ENCODE results near the gene CALHM1.
A peak's percentile ranks its signal among the peaks of the same experiment; 100 is the strongest.

Gene CALHM1

GRCh38 chr10:103498936-103499638 lies 40.4 kb upstream of the CALHM1 start:
- H3K27me3 ChIP-seq (ENCODE audit: control insufficient read depth, insufficient read depth, low read length, poor library complexity, severe bottlenecking): peaks cover 30% of the 10 kb centered on the region
- H3K4me3 ChIP-seq (ENCODE audit: insufficient read depth, low read depth, low read length): no peak overlapping the region
- peaks cover 9% of the 10 kb centered on the region for H3K4me1 ChIP-seq (ENCODE audit: control insufficient read depth, insufficient read depth, low read length)
- H3K36me3 ChIP-seq (ENCODE audit: control insufficient read depth, insufficient read depth, low read length): no peaks in the 10 kb centered on the region
- WGBS, 2 experiments: 86 to 90% methylated on average over 5 of the region's 5 CpGs
- no peak overlapping the region for H3K27ac ChIP-seq (ENCODE audit: insufficient read depth, low read depth, low read length, poor library complexity, severe bottlenecking)
- no peaks in the 10 kb centered on the region for H3K9me3 ChIP-seq (ENCODE audit: control insufficient read depth, low read length)

GRCh38 chr10:103497161-103497915 lies 38.6 kb upstream of the CALHM1 start:
- peaks cover 47% of the 10 kb centered on the region for H3K27me3 ChIP-seq (ENCODE audit: control insufficient read depth, insufficient read depth, low read length, poor library complexity, severe bottlenecking)
- H3K36me3 ChIP-seq (ENCODE audit: control insufficient read depth, insufficient read depth, low read length): no peaks in the 10 kb centered on the region
- 95 to 96% methylated on average over 8 of the region's 8 CpGs for WGBS, 2 experiments
- no peak overlapping the region for H3K27ac ChIP-seq (ENCODE audit: insufficient read depth, low read depth, low read length, poor library complexity, severe bottlenecking)
- peaks cover 9% of the 10 kb centered on the region for H3K4me1 ChIP-seq (ENCODE audit: control insufficient read depth, insufficient read depth, low read length)
- H3K4me3 ChIP-seq (ENCODE audit: insufficient read depth, low read depth, low read length): no peak overlapping the region
- H3K9me3 ChIP-seq (ENCODE audit: control insufficient read depth, low read length): no peaks in the 10 kb centered on the region

- Histone ChIP-seq H3K27ac (ENCODE audit: insufficient read depth, low read depth, low read length, poor library complexity, severe bottlenecking) (no peak overlapping the region), H3K4me3 (ENCODE audit: insufficient read depth, low read depth, low read length) (no peak overlapping the region), H3K36me3 (ENCODE audit: control insufficient read depth, insufficient read depth, low read length) (no peaks in the 10 kb centered on the region), H3K4me1 (ENCODE audit: control insufficient read depth, insufficient read depth, low read length) (peaks cover 3% of the 10 kb centered on the region), H3K27me3 (ENCODE audit: control insufficient read depth, insufficient read depth, low read length, poor library complexity, severe bottlenecking) (peaks cover 50% of the 10 kb centered on the region), H3K9me3 (ENCODE audit: control insufficient read depth, low read length) (no peaks in the 10 kb centered on the region)
- 88 to 93% methylated on average over 3 of the region's 3 CpGs for WGBS, 2 experiments
Measured at GRCh38 chr10:103495321-103495720, 36.6 kb upstream of the CALHM1 start.

GRCh38 chr10:103493916-103494877 lies 35.5 kb upstream of the CALHM1 start:
- no peaks in the 10 kb centered on the region for H3K9me3 ChIP-seq (ENCODE audit: control insufficient read depth, low read length)
- H3K27me3 ChIP-seq (ENCODE audit: control insufficient read depth, insufficient read depth, low read length, poor library complexity, severe bottlenecking): peaks cover 50% of the 10 kb centered on the region
- peak overlapping the region; percentile 61 for H3K4me3 ChIP-seq (ENCODE audit: insufficient read depth, low read depth, low read length)
- H3K36me3 ChIP-seq (ENCODE audit: control insufficient read depth, insufficient read depth, low read length): no peaks in the 10 kb centered on the region
- H3K4me1 ChIP-seq (ENCODE audit: control insufficient read depth, insufficient read depth, low read length): peaks cover 3% of the 10 kb centered on the region
- H3K27ac ChIP-seq (ENCODE audit: insufficient read depth, low read depth, low read length, poor library complexity, severe bottlenecking): no peak overlapping the region
- WGBS, 2 experiments: 1 to 2% methylated on average over 92 of the region's 92 CpGs

- H3K36me3 ChIP-seq (ENCODE audit: control insufficient read depth, insufficient read depth, low read length): no peaks in the 10 kb centered on the region
- H3K9me3 ChIP-seq (ENCODE audit: control insufficient read depth, low read length): no peaks in the 10 kb centered on the region
- peaks cover 3% of the 10 kb centered on the region for H3K4me1 ChIP-seq (ENCODE audit: control insufficient read depth, insufficient read depth, low read length)
- no peak within 1 kb of the TSS for H3K27ac ChIP-seq (ENCODE audit: insufficient read depth, low read depth, low read length, poor library complexity, severe bottlenecking)
- peak within 1 kb of the TSS; percentile 61 for H3K4me3 ChIP-seq (ENCODE audit: insufficient read depth, low read depth, low read length)
- peaks cover 50% of the 10 kb centered on the region for H3K27me3 ChIP-seq (ENCODE audit: control insufficient read depth, insufficient read depth, low read length, poor library complexity, severe bottlenecking)
- 3 to 4% methylated on average over 65 of the region's 65 CpGs for WGBS, 2 experiments
Measured at GRCh38 chr10:103493362-103493915, 34.7 kb upstream of the CALHM1 start, which contains the start of gene NEURL1. Gene NEURL1 (plus strand): TSS chr10:103493705. CDS start chr10:103494388, 683 bp downstream.

- Histone ChIP-seq H3K36me3 (ENCODE audit: control insufficient read depth, insufficient read depth, low read length) (no peaks in the 10 kb centered on the region), H3K27me3 (ENCODE audit: control insufficient read depth, insufficient read depth, low read length, poor library complexity, severe bottlenecking) (peaks cover 50% of the 10 kb centered on the region), H3K27ac (ENCODE audit: insufficient read depth, low read depth, low read length, poor library complexity, severe bottlenecking) (no peak overlapping the region), H3K4me3 (ENCODE audit: insufficient read depth, low read depth, low read length) (no peak overlapping the region), H3K9me3 (ENCODE audit: control insufficient read depth, low read length) (no peaks in the 10 kb centered on the region), H3K4me1 (ENCODE audit: control insufficient read depth, insufficient read depth, low read length) (peaks cover 3% of the 10 kb centered on the region)
- 79 to 86% methylated on average over 5 of the region's 5 CpGs for WGBS, 2 experiments
Measured at GRCh38 chr10:103492655-103493261, 34.1 kb upstream of the CALHM1 start.

GRCh38 chr10:103491729-103492364 lies 33.1 kb upstream of the CALHM1 start:
- Histone ChIP-seq H3K27me3 (ENCODE audit: control insufficient read depth, insufficient read depth, low read length, poor library complexity, severe bottlenecking) (peaks cover 47% of the 10 kb centered on the region), H3K27ac (ENCODE audit: insufficient read depth, low read depth, low read length, poor library complexity, severe bottlenecking) (no peak overlapping the region), H3K9me3 (ENCODE audit: control insufficient read depth, low read length) (no peaks in the 10 kb centered on the region), H3K4me3 (ENCODE audit: insufficient read depth, low read depth, low read length) (no peak overlapping the region), H3K4me1 (ENCODE audit: control insufficient read depth, insufficient read depth, low read length) (peaks cover 3% of the 10 kb centered on the region), H3K36me3 (ENCODE audit: control insufficient read depth, insufficient read depth, low read length) (no peaks in the 10 kb centered on the region)
- WGBS, 2 experiments: 65 to 76% methylated on average over 7 of the region's 7 CpGs

- Histone ChIP-seq H3K36me3 (ENCODE audit: control insufficient read depth, insufficient read depth, low read length) (no peaks in the 10 kb centered on the region), H3K4me3 (ENCODE audit: insufficient read depth, low read depth, low read length) (no peak overlapping the region), H3K27me3 (ENCODE audit: control insufficient read depth, insufficient read depth, low read length, poor library complexity, severe bottlenecking) (peaks cover 38% of the 10 kb centered on the region), H3K4me1 (ENCODE audit: control insufficient read depth, insufficient read depth, low read length) (peaks cover 3% of the 10 kb centered on the region), H3K27ac (ENCODE audit: insufficient read depth, low read depth, low read length, poor library complexity, severe bottlenecking) (no peak overlapping the region), H3K9me3 (ENCODE audit: control insufficient read depth, low read length) (no peaks in the 10 kb centered on the region)
- 89 to 91% methylated on average over 1 of the region's 1 CpG for WGBS, 2 experiments
Measured at GRCh38 chr10:103490986-103491314, 32.2 kb upstream of the CALHM1 start.

GRCh38 chr10:103487410-103487708 lies 28.7 kb upstream of the CALHM1 start:
- Histone ChIP-seq H3K9me3 (ENCODE audit: control insufficient read depth, low read length) (no peaks in the 10 kb centered on the region), H3K4me1 (ENCODE audit: control insufficient read depth, insufficient read depth, low read length) (no peaks in the 10 kb centered on the region), H3K4me3 (ENCODE audit: insufficient read depth, low read depth, low read length) (no peak overlapping the region), H3K27me3 (ENCODE audit: control insufficient read depth, insufficient read depth, low read length, poor library complexity, severe bottlenecking) (peaks cover 3% of the 10 kb centered on the region), H3K27ac (ENCODE audit: insufficient read depth, low read depth, low read length, poor library complexity, severe bottlenecking) (no peak overlapping the region), H3K36me3 (ENCODE audit: control insufficient read depth, insufficient read depth, low read length) (no peaks in the 10 kb centered on the region)
- WGBS, 2 experiments: 90 to 96% methylated on average over 2 of the region's 2 CpGs
